ENCODE data around the gene TAPT1.

The TAPT1 gene

DNA sequence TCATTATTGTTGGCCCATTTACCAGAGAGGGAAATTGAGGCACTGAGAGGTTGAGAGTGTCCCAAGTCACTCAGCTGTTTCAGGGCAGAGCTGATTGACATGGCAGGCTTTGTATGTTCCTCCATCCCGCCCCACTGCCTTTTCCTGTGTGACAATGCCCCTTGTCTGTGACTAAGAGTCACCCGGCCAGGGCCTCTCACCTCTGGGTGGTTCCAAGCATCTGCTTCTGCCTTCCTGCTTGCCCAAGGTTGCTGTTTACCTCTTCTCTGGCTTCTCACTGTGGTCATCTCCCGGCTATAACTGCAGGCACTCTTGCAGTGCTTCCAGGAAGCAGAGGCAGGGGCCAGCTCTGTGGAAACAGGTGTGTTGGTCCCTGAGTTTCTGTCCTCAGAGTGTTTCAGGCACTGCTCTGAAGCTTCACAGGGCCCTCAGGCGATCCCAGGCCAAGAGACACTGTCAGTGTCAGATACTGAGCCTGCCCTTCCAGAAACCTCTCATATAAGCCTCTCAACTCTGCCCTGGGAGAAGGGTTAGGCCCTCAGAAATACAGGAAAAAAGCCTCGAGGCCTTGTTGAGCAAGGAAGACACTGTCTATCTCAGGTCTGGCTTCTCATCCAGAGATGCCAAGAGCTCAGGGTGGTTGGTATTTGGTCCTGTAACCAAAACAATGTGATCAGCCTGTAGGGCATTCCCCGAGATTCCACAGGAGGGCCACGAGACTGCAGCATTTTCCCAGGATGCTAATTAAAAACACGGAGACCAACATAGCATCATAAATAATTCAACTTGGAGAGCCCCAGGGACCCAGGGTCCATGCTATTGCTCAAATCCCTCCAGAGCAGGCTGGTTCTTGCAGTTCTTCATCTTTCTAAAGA is 100.5 kb downstream of the TAPT1 start:
- Histone ChIP-seq H3K4me2 (ENCODE audit: low read depth, low read length, poor library complexity, severe bottlenecking) (no peak overlapping the region), H3F3A (ENCODE audit: low read depth) (0 out of 2 replicates have a peak, but pooled peaks cover 4% of the 10 kb centered on the region), H3K9ac (ENCODE audit: low read depth, low read length, poor library complexity, severe bottlenecking) (no peak overlapping the region), H3K79me2 (ENCODE audit: insufficient read depth, low read length) (no peaks in the 10 kb centered on the region), H3K4me1 (ENCODE audit: insufficient read depth, low read length, poor library complexity, severe bottlenecking) (peaks cover 43% of the 10 kb centered on the region), H3K36me3 (ENCODE audit: insufficient read depth, low read length) (no peaks in the 10 kb centered on the region), H4K20me1 (ENCODE audit: insufficient read depth, low read length, poor library complexity, severe bottlenecking) (no peaks in the 10 kb centered on the region), H3K4me3 (ENCODE audit: low read length, poor library complexity, severe bottlenecking) (no peak overlapping the region), H2AFZ (ENCODE audit: low read length) (peak overlapping the region; percentile 42), H3K9me3 (ENCODE audit: insufficient read depth, low read depth, low read length) (no peaks in the 10 kb centered on the region), H3K9me2 (replicated peaks; ENCODE audit: low read depth, low read length) (no peaks in the 10 kb centered on the region), H3K27me3 (ENCODE audit: insufficient read depth, low read length, poor library complexity, severe bottlenecking) (no peaks in the 10 kb centered on the region)
- TF ChIP-seq, protein P1, sequence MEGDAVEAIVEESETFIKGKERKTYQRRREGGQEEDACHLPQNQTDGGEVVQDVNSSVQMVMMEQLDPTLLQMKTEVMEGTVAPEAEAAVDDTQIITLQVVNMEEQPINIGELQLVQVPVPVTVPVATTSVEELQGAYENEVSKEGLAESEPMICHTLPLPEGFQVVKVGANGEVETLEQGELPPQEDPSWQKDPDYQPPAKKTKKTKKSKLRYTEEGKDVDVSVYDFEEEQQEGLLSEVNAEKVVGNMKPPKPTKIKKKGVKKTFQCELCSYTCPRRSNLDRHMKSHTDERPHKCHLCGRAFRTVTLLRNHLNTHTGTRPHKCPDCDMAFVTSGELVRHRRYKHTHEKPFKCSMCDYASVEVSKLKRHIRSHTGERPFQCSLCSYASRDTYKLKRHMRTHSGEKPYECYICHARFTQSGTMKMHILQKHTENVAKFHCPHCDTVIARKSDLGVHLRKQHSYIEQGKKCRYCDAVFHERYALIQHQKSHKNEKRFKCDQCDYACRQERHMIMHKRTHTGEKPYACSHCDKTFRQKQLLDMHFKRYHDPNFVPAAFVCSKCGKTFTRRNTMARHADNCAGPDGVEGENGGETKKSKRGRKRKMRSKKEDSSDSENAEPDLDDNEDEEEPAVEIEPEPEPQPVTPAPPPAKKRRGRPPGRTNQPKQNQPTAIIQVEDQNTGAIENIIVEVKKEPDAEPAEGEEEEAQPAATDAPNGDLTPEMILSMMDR (conservative IDR thresholded peaks at IDR 0.05; ENCODE audit: low read length): no peak
- no peak for TF ChIP-seq EZH2phosphoT487 (IDR thresholded peaks at IDR 0.05; ENCODE audit: borderline replicate concordance)

DNA sequence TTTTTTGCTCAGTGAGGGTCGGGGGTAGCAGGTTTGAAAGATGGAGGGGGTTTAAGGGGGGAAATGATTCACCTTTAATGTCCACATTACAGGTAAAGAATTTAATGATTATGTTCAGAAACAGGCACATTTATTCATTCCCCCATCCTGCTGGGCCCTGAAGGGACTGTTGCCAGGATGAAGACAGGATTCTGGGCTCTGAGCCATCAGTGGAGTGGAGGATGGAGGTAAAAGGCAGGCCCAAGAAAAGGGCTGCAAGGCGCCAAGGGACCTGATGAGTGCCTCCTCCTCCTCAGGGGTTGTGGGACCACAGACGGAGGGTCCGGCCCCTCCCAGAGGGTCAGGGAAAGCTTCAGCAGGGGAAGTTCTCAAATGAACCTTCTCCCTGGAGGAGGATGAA is 102.0 kb downstream of the TAPT1 start:
- Histone ChIP-seq H3K27me3 (ENCODE audit: insufficient read depth, low read length, poor library complexity, severe bottlenecking) (no peaks in the 10 kb centered on the region), H3K9me3 (ENCODE audit: insufficient read depth, low read depth, low read length) (no peaks in the 10 kb centered on the region), H3K9ac (ENCODE audit: low read depth, low read length, poor library complexity, severe bottlenecking) (peak overlapping the region; percentile 69), H4K20me1 (ENCODE audit: insufficient read depth, low read length, poor library complexity, severe bottlenecking) (no peaks in the 10 kb centered on the region), H2AFZ (ENCODE audit: low read length) (no peak overlapping the region), H3K4me2 (ENCODE audit: low read depth, low read length, poor library complexity, severe bottlenecking) (no peak overlapping the region), H3K79me2 (ENCODE audit: insufficient read depth, low read length) (no peaks in the 10 kb centered on the region), H3F3A (ENCODE audit: low read depth) (0 out of 2 replicates have a peak, but pooled peaks cover 4% of the 10 kb centered on the region), H3K4me1 (ENCODE audit: insufficient read depth, low read length, poor library complexity, severe bottlenecking) (peaks cover 49% of the 10 kb centered on the region), H3K36me3 (ENCODE audit: insufficient read depth, low read length) (no peaks in the 10 kb centered on the region), H3K4me3 (ENCODE audit: low read length, poor library complexity, severe bottlenecking) (no peak overlapping the region), H3K9me2 (replicated peaks; ENCODE audit: low read depth, low read length) (no peaks in the 10 kb centered on the region)
- TF ChIP-seq, protein P1 (conservative IDR thresholded peaks at IDR 0.05; ENCODE audit: low read length): no peak
- no peak for TF ChIP-seq EZH2phosphoT487 (IDR thresholded peaks at IDR 0.05; ENCODE audit: borderline replicate concordance)

DNA sequence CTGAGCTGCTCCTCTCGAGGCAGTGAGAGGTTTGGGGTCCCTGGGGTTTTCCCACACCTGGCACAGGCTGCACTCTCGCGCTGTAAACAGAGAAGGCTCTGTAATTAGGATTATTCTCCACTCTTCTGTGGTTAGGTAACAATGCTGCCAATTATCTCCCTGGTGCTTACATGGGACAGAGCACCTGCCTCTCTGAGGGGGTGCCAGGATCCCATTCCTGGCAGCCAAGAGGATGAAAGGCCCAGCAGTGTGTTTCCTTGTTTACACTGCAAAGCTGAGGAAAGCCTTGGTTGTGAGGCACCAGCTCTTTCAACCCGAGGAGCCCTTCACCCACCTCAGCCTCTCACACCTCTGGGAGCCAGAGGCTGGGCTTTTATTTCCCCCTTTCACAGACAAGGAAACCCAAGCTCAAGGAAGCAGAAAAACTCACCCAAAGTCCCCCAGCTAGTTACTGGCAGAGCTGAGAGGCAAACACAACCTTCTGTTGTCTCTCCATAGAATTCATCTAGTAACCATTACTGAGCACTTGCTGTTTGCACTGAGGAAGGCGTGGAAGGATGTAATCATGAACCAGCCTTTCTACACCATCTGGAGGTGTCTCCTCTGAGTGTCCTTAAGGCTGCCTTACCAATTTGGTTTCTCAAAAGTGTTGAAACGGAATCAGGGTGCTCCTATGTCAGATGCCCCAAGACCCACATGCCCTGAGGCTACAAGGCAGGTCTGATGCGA is 102.8 kb downstream of the TAPT1 start:
- Histone ChIP-seq H3K79me2 (ENCODE audit: insufficient read depth, low read length) (no peaks in the 10 kb centered on the region), H3K4me2 (ENCODE audit: low read depth, low read length, poor library complexity, severe bottlenecking) (peak overlapping the region; percentile 69), H3K27me3 (ENCODE audit: insufficient read depth, low read length, poor library complexity, severe bottlenecking) (no peaks in the 10 kb centered on the region)

More for the DNA sequence above, 102.8 kb downstream of the TAPT1 start:
- peak overlapping the region; percentile 69 for H3K9ac ChIP-seq (ENCODE audit: low read depth, low read length, poor library complexity, severe bottlenecking)
- TF ChIP-seq, protein P1 (conservative IDR thresholded peaks at IDR 0.05; ENCODE audit: low read length): no peak
- no peak for TF ChIP-seq EZH2phosphoT487 (IDR thresholded peaks at IDR 0.05; ENCODE audit: borderline replicate concordance)
- H3K9me3 ChIP-seq (ENCODE audit: insufficient read depth, low read depth, low read length): no peaks in the 10 kb centered on the region
- 0 out of 2 replicates have a peak, but pooled peaks cover 4% of the 10 kb centered on the region for H3F3A ChIP-seq (ENCODE audit: low read depth)
- H3K36me3 ChIP-seq (ENCODE audit: insufficient read depth, low read length): no peaks in the 10 kb centered on the region
- peaks cover 49% of the 10 kb centered on the region for H3K4me1 ChIP-seq (ENCODE audit: insufficient read depth, low read length, poor library complexity, severe bottlenecking)
- peak overlapping the region; percentile 14 for H2AFZ ChIP-seq (ENCODE audit: low read length)
- peak overlapping the region; percentile 38 for H3K4me3 ChIP-seq (ENCODE audit: low read length, poor library complexity, severe bottlenecking)
- H3K9me2 ChIP-seq (replicated peaks; ENCODE audit: low read depth, low read length): no peaks in the 10 kb centered on the region
- H4K20me1 ChIP-seq (ENCODE audit: insufficient read depth, low read length, poor library complexity, severe bottlenecking): no peaks in the 10 kb centered on the region

Measured in Loucy (cell line).